SK-N-MC (cell line): ENCODE results near the gene ANGPTL8.

Experiments
- EZH2 ChIP-seq: fragments of 200-600 bp; sonication (generic); IDR thresholded peaks from one replicate; pipeline ENCODE4 v1.6.1; 2017; ENCODE audit warnings: antibody characterized with exemption
- POLR2AphosphoS5 ChIP-seq: IDR thresholded peaks from 2 replicates; pipeline ENCODE4 v1.6.1; 2012; ENCODE audit warnings: mild to moderate bottlenecking, low read depth, low read length, borderline replicate concordance

DNA sequence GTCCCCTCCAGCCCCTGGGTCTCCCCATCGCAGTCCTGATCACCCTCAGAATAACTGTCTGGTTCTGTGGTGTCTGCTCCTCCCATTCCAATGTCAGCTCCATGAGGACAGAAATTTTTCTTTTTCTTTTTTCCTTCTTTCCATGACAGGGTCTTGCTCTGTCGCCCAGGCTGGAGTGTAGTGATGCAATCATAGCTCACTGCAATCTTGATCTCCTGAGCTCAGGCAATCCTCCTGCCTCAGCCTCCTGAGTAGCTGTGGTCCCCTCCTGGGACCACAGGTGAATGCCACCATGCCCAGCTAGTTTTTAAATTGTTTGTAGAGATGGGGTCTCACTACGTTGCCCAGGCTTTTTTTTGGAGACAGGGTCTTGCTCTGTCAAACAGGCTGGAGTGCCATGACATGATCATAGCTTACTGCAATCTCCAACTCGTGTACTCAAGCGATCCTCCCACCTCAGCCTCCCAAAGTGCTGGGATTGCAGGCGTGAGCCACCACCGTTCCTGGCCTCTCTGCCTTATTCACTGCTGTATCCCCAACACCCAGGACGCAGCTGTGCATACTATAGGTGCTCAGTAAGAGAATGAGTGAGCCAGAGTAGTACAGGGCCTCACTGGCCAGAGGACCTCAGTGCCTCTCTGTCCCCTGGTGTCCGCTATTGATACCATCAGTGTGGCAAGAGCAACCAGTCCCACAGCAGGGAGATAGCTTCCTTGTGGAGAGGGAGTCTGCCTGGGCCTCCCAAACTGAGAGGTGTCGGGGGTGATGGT is 28.1 kb downstream of the ANGPTL8 start:
- no peak for TF ChIP-seq EZH2
- TF ChIP-seq POLR2AphosphoS5: no peak
